Mesendoderm (in vitro differentiated cells): ENCODE data around the gene ARHGAP26.

Experiments
- DNase-seq: peaks from one replicate; pipeline ENCODE4 v3.0.0; 2013
- H2AK5ac ChIP-seq: 2 replicates; pipeline ENCODE4 v1.6.1; 2013; ENCODE audit warnings: low read length, inconsistent platforms
- H2BK120ac ChIP-seq: 2 replicates; pipeline ENCODE4 v1.6.1; 2013; ENCODE audit warnings: low read depth, mild to moderate bottlenecking, low read length, moderate library complexity, mixed read lengths
- H2BK15ac ChIP-seq: replicated peaks from 2 replicates; pipeline ENCODE4 v1.6.1; 2013; ENCODE audit warnings: low read depth, mild to moderate bottlenecking, moderate library complexity
- H2BK5ac ChIP-seq: 2 replicates; pipeline ENCODE4 v1.6.1; 2013; ENCODE audit warnings: low read length, inconsistent platforms
- H3K18ac ChIP-seq: 2 replicates; pipeline ENCODE4 v1.6.1; 2013; ENCODE audit warnings: mild to moderate bottlenecking, low read length, mixed read lengths
- H3K23ac ChIP-seq: one replicate; pipeline ENCODE4 v1.6.1; 2013; ENCODE audit warnings: low read length
- H3K27ac ChIP-seq: 2 replicates; pipeline ENCODE4 v1.5.1; 2013; ENCODE audit warnings: low read depth, mild to moderate bottlenecking, inconsistent platforms, low read length, moderate library complexity
- H3K27me3 ChIP-seq: 2 replicates; pipeline ENCODE4 v1.6.1; 2013; ENCODE audit warnings: low read length, control low read depth, mild to moderate bottlenecking, inconsistent platforms; ENCODE audit not compliant: insufficient read depth, poor library complexity
- H3K36me3 ChIP-seq: 2 replicates; pipeline ENCODE4 v1.6.1; 2013; ENCODE audit warnings: low read length, inconsistent platforms; ENCODE audit not compliant: control insufficient read depth, insufficient read depth
- H3K4ac ChIP-seq: one replicate; pipeline ENCODE4 v1.6.1; 2013; ENCODE audit warnings: low read depth, mild to moderate bottlenecking, low read length, moderate library complexity
- H3K4me1 ChIP-seq: 2 replicates; pipeline ENCODE4 v1.6.1; 2013; ENCODE audit warnings: low read depth, low read length, inconsistent platforms; ENCODE audit not compliant: control insufficient read depth
- H3K4me2 ChIP-seq: 2 replicates; pipeline ENCODE4 v1.6.1; 2013; ENCODE audit warnings: low read length
- H3K4me3 ChIP-seq: 2 replicates; pipeline ENCODE4 v1.5.1; 2013; ENCODE audit warnings: mild to moderate bottlenecking, low read length
- H3K56ac ChIP-seq: one replicate; pipeline ENCODE4 v1.6.1; 2013; ENCODE audit warnings: low read length
- H3K79me1 ChIP-seq: 2 replicates; pipeline ENCODE4 v1.6.1; 2013; ENCODE audit warnings: low read length, inconsistent platforms
- H3K79me2 ChIP-seq: 2 replicates; pipeline ENCODE4 v1.6.1; 2013; ENCODE audit warnings: mild to moderate bottlenecking, low read length; ENCODE audit not compliant: control insufficient read depth, insufficient read depth
- H3K9ac ChIP-seq: 2 replicates; pipeline ENCODE4 v1.6.1; 2013; ENCODE audit warnings: low read length, inconsistent platforms
- H4K5ac ChIP-seq: one replicate; pipeline ENCODE4 v1.6.1; 2013; ENCODE audit warnings: low read length
- H4K8ac ChIP-seq: one replicate; pipeline ENCODE4 v1.6.1; 2013; ENCODE audit warnings: low read depth, mild to moderate bottlenecking, control low read depth, low read length, moderate library complexity
- WGBS: extraction: QIAGEN DNeasy Blood & Tissue Kit; methylation state at CpG from one replicate; pipeline ENCODE4 v1.1.7; 2013; ENCODE audit warnings: low lambda C conversion rate, missing lambda C conversion rate; ENCODE audit not compliant: insufficient coverage; ENCODE audit errors: extremely low coverage; 5-methylcytosine and 5-hydroxymethylcytosine counted together

ARHGAP26 gene

GRCh38 chr5:143052967-143053682 is 282.9 kb downstream of the ARHGAP26 start:
- H3K18ac ChIP-seq = peak overlapping the region; percentile 32
- no peak overlapping the region for H3K4me3 ChIP-seq
- no CpG with 5 or more reads among the region's 3 CpGs for WGBS
- H2BK5ac ChIP-seq = no peak overlapping the region
- H3K9ac ChIP-seq = no peak overlapping the region
- H2AK5ac ChIP-seq = no peak overlapping the region
- no peak overlapping the region for H4K5ac ChIP-seq
- no peaks in the 10 kb centered on the region for H3K27me3 ChIP-seq
- H2BK15ac ChIP-seq = no peak overlapping the region
- no peaks in the 10 kb centered on the region for H3K4me1 ChIP-seq
- no peaks in the 10 kb centered on the region for H3K79me2 ChIP-seq
- no peak overlapping the region for H3K23ac ChIP-seq
- DNase-seq = no peak
- H3K56ac ChIP-seq = no peak overlapping the region
- H4K8ac ChIP-seq = no peak overlapping the region
- H3K36me3 ChIP-seq = no peaks in the 10 kb centered on the region
- H3K4me2 ChIP-seq = no peak overlapping the region
- H3K27ac ChIP-seq = no peak overlapping the region
- H2BK120ac ChIP-seq = peak overlapping the region; percentile 15
- no peaks in the 10 kb centered on the region for H3K79me1 ChIP-seq
- no peak overlapping the region for H3K4ac ChIP-seq

- Histone ChIP-seq H3K4me3 (no peak overlapping the region), H4K8ac (no peak overlapping the region), H3K56ac (no peak overlapping the region), H3K79me2 (no peaks in the 10 kb centered on the region), H3K36me3 (no peaks in the 10 kb centered on the region), H3K18ac (no peak overlapping the region), H3K23ac (no peak overlapping the region), H4K5ac (no peak overlapping the region), H3K79me1 (no peaks in the 10 kb centered on the region), H3K4me2 (no peak overlapping the region), H3K9ac (no peak overlapping the region), H2BK5ac (no peak overlapping the region), H3K4me1 (no peaks in the 10 kb centered on the region), H3K4ac (no peak overlapping the region), H3K27me3 (no peaks in the 10 kb centered on the region), H3K27ac (no peak overlapping the region), H2BK15ac (no peak overlapping the region), H2BK120ac (no peak overlapping the region), H2AK5ac (no peak overlapping the region)
- WGBS = no CpG with 5 or more reads among the region's 8 CpGs
- no peak for DNase-seq
Observed at GRCh38 chr5:143053780-143054179, 283.6 kb downstream of the ARHGAP26 start.

GRCh38 chr5:143054480-143054941 is 284.3 kb downstream of the ARHGAP26 start:
- no peak overlapping the region for H4K8ac ChIP-seq
- H2BK120ac ChIP-seq = no peak overlapping the region
- H3K27ac ChIP-seq = no peak overlapping the region
- no peak for DNase-seq
- H2BK15ac ChIP-seq = no peak overlapping the region
- H3K4me2 ChIP-seq = no peak overlapping the region
- H2BK5ac ChIP-seq = no peak overlapping the region
- H3K18ac ChIP-seq = no peak overlapping the region
- H3K4ac ChIP-seq = no peak overlapping the region
- H3K79me1 ChIP-seq = no peaks in the 10 kb centered on the region
- no peaks in the 10 kb centered on the region for H3K79me2 ChIP-seq
- no peaks in the 10 kb centered on the region for H3K36me3 ChIP-seq
- no peak overlapping the region for H4K5ac ChIP-seq
- WGBS = no CpG with 5 or more reads among the region's 5 CpGs
- no peaks in the 10 kb centered on the region for H3K27me3 ChIP-seq
- H3K9ac ChIP-seq = no peak overlapping the region
- no peaks in the 10 kb centered on the region for H3K4me1 ChIP-seq
- H3K56ac ChIP-seq = peak overlapping the region; percentile 37
- no peak overlapping the region for H3K4me3 ChIP-seq
- no peak overlapping the region for H2AK5ac ChIP-seq
- H3K23ac ChIP-seq = no peak overlapping the region

GRCh38 chr5:143055596-143056338 is 285.6 kb downstream of the ARHGAP26 start:
- H3K79me1 ChIP-seq = no peaks in the 10 kb centered on the region
- no peak overlapping the region for H2AK5ac ChIP-seq
- H2BK15ac ChIP-seq = no peak overlapping the region
- no CpG with 5 or more reads among the region's 5 CpGs for WGBS
- H2BK120ac ChIP-seq = no peak overlapping the region
- H3K4me3 ChIP-seq = no peak overlapping the region
- no peaks in the 10 kb centered on the region for H3K4me1 ChIP-seq
- H2BK5ac ChIP-seq = no peak overlapping the region
- H3K27ac ChIP-seq = no peak overlapping the region
- no peak overlapping the region for H4K8ac ChIP-seq
- H3K4ac ChIP-seq = no peak overlapping the region
- H3K79me2 ChIP-seq = no peaks in the 10 kb centered on the region
- H3K56ac ChIP-seq = no peak overlapping the region
- no peak overlapping the region for H3K23ac ChIP-seq
- H3K18ac ChIP-seq = no peak overlapping the region
- no peaks in the 10 kb centered on the region for H3K27me3 ChIP-seq
- H4K5ac ChIP-seq = no peak overlapping the region
- H3K4me2 ChIP-seq = no peak overlapping the region
- DNase-seq = no peak
- H3K36me3 ChIP-seq = no peaks in the 10 kb centered on the region
- no peak overlapping the region for H3K9ac ChIP-seq

GRCh38 chr5:143056339-143056704 is 286.1 kb downstream of the ARHGAP26 start:
- H2BK5ac ChIP-seq = no peak overlapping the region
- no peak overlapping the region for H4K5ac ChIP-seq
- H3K18ac ChIP-seq = no peak overlapping the region
- H3K4ac ChIP-seq = no peak overlapping the region
- H3K56ac ChIP-seq = no peak overlapping the region
- H4K8ac ChIP-seq = no peak overlapping the region
- no peak overlapping the region for H3K9ac ChIP-seq
- H3K4me1 ChIP-seq = no peaks in the 10 kb centered on the region
- no peaks in the 10 kb centered on the region for H3K27me3 ChIP-seq
- H3K27ac ChIP-seq = no peak overlapping the region
- peak overlapping the region; percentile 57 for H2BK15ac ChIP-seq
- H3K23ac ChIP-seq = no peak overlapping the region
- no peaks in the 10 kb centered on the region for H3K36me3 ChIP-seq
- no peaks in the 10 kb centered on the region for H3K79me2 ChIP-seq
- H2AK5ac ChIP-seq = no peak overlapping the region
- no peak overlapping the region for H2BK120ac ChIP-seq
- no peaks in the 10 kb centered on the region for H3K79me1 ChIP-seq
- no peak for DNase-seq
- H3K4me2 ChIP-seq = no peak overlapping the region
- H3K4me3 ChIP-seq = no peak overlapping the region
